Muscle of arm (tissue), 12 donors: ENCODE results near the gene TMEM259. TPM values are rescaled to one million over a fixed set of nuclear protein-coding genes. Genes with fewer than 3 reads are reported as not detected.

ENCODE experiments used
- DNase-seq: peaks from one replicate; pipeline ENCODE4 v3.0.0-alpha.2; 2013
- polyA plus RNA-seq, 12 donors: library from polyadenylated mRNA; unstranded; fragments of 120-200 nt; gene quantifications; one replicate each; pipeline ENCODE4 v1.2.1, GENCODE V29; 2013; ENCODE audit not compliant: insufficient read length in 12 of 12

Gene TMEM259
- polyA plus RNA-seq, 12 donors, result 56.1 to 123 (median 70.5) TPM; not detected in 1

GRCh38 chr19:991174-991931 is 29.6 kb downstream of the TMEM259 start:
- DNase-seq, result no peak

- DNase-seq, result no peak
Measured at GRCh38 chr19:990746-991145, 30.2 kb downstream of the TMEM259 start.

- DNase-seq, result no peak
Measured at GRCh38 chr19:990119-990571, 30.8 kb downstream of the TMEM259 start.

- no peak for DNase-seq
Measured at GRCh38 chr19:989381-990081, 31.4 kb downstream of the TMEM259 start.

GRCh38 chr19:988510-988909 is 32.4 kb downstream of the TMEM259 start:
- no peak for DNase-seq

- DNase-seq, result no peak
Measured at GRCh38 chr19:988081-988480, 32.8 kb downstream of the TMEM259 start.

GRCh38 chr19:986083-986482 is 34.8 kb downstream of the TMEM259 start:
- DNase-seq, result no peak

GRCh38 chr19:984165-984967 is 36.6 kb downstream of the TMEM259 start, which contains the start of gene WDR18:
Gene WDR18, plus strand, starts transcription at chr19:984345. Its CDS starts 9 bp downstream, at chr19:984354.
- DNase-seq, result peak; percentile 92

GRCh38 chr19:982567-983170 is 38.3 kb downstream of the TMEM259 start:
- peak; percentile 47 for DNase-seq

- no peak for DNase-seq
Measured at GRCh38 chr19:980133-980998, 40.6 kb downstream of the TMEM259 start.

GRCh38 chr19:979318-979741 is 41.6 kb downstream of the TMEM259 start:
- DNase-seq, result no peak

GRCh38 chr19:977058-977464 is 43.9 kb downstream of the TMEM259 start:
- no peak for DNase-seq

GRCh38 chr19:976476-976875 is 44.4 kb downstream of the TMEM259 start:
- DNase-seq, result no peak

GRCh38 chr19:974564-975257 is 46.2 kb downstream of the TMEM259 start:
- no peak for DNase-seq

- no peak for DNase-seq
Measured at GRCh38 chr19:973726-974563, 47.0 kb downstream of the TMEM259 start.

- DNase-seq, result no peak
Measured at GRCh38 chr19:972281-972680, 48.6 kb downstream of the TMEM259 start.

GRCh38 chr19:971795-972194 is 49.1 kb downstream of the TMEM259 start:
- DNase-seq, result no peak

GRCh38 chr19:970695-971094 is 50.2 kb downstream of the TMEM259 start:
- DNase-seq, result no peak

GRCh38 chr19:966485-967088 is 54.3 kb downstream of the TMEM259 start:
- no peak for DNase-seq
